ENCODE data around the gene TOR2A.
A peak's percentile ranks its signal among the peaks of the same experiment; 100 is the strongest.

The TOR2A gene

GRCh38 chr9:127771570-127772189 is 36.6 kb upstream of the TOR2A start:
- H3K4me3 ChIP-seq (ENCODE audit: low read depth, low read length): peak overlapping the region; percentile 64
- H3K4me1 ChIP-seq: no peaks in the 10 kb centered on the region
- no peak overlapping the region for H3K27ac ChIP-seq

DNA sequence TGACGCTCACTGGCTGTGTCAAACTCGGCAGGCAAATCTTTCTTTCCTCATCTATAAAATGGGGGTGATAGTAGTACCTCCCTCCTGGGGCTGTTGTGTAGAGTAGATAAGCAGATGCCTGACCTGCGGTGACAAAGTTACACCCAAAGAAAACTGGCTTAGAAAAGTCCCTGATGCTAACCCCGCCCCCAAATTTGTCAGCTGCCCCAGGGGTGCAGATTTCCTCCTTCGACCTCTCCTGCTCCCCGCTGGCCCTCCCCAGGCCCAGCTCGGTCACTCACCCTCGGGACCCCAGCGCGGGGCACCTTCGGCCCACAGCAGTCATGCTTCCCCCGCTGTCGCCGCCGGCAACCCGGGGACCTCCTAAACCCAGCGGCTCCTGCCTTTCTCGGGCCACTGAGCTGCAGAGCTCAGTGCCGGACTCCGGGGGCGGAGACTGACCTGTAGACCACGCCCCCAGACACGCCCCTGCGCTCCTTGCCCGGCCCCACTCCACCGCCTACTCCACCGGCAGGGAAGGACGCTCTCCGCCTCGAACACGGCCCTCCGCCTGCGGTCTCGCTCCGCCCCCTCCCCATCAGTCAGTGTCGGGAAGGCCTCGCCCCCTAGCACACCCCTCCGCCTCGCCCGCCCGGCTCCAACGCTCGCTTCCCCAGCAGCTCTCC is 35.9 kb upstream of the TOR2A start:
- Histone ChIP-seq H3K36me3 (ENCODE audit: control insufficient read depth, insufficient read depth, low read length) (no peaks in the 10 kb centered on the region), H3K27me3 (ENCODE audit: control insufficient read depth, insufficient read depth, low read length) (no peaks in the 10 kb centered on the region), H2AFZ (peak overlapping the region; percentile 66), H3K9ac (no peak overlapping the region), H3K9me3 (ENCODE audit: control insufficient read depth, low read length) (no peaks in the 10 kb centered on the region), H3K79me2 (no peaks in the 10 kb centered on the region), H3K27ac (peak overlapping the region; percentile 62), H3K4me1 (no peaks in the 10 kb centered on the region), H3K4me2 (ENCODE audit: low read length) (peak overlapping the region; percentile 74), H3K4me3 (ENCODE audit: low read depth, low read length) (peak overlapping the region; percentile 64)
- TF ChIP-seq, protein P1, sequence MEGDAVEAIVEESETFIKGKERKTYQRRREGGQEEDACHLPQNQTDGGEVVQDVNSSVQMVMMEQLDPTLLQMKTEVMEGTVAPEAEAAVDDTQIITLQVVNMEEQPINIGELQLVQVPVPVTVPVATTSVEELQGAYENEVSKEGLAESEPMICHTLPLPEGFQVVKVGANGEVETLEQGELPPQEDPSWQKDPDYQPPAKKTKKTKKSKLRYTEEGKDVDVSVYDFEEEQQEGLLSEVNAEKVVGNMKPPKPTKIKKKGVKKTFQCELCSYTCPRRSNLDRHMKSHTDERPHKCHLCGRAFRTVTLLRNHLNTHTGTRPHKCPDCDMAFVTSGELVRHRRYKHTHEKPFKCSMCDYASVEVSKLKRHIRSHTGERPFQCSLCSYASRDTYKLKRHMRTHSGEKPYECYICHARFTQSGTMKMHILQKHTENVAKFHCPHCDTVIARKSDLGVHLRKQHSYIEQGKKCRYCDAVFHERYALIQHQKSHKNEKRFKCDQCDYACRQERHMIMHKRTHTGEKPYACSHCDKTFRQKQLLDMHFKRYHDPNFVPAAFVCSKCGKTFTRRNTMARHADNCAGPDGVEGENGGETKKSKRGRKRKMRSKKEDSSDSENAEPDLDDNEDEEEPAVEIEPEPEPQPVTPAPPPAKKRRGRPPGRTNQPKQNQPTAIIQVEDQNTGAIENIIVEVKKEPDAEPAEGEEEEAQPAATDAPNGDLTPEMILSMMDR (IDR thresholded peaks at IDR 0.05): no peak

More at GRCh38 chr9:127771570-127772189, 36.6 kb upstream of the TOR2A start:
- TF ChIP-seq, protein P1 (IDR thresholded peaks at IDR 0.05): no peak
- no peaks in the 10 kb centered on the region for H3K36me3 ChIP-seq (ENCODE audit: control insufficient read depth, insufficient read depth, low read length)
- H3K9me3 ChIP-seq (ENCODE audit: control insufficient read depth, low read length): no peaks in the 10 kb centered on the region
- H3K9ac ChIP-seq: no peak overlapping the region
- H3K4me2 ChIP-seq (ENCODE audit: low read length): peak overlapping the region; percentile 74
- H2AFZ ChIP-seq: peak overlapping the region; percentile 66
- no peaks in the 10 kb centered on the region for H3K79me2 ChIP-seq
- no peaks in the 10 kb centered on the region for H3K27me3 ChIP-seq (ENCODE audit: control insufficient read depth, insufficient read depth, low read length)

- Histone ChIP-seq H3K4me3 (ENCODE audit: low read depth, low read length) (peak overlapping the region; percentile 64), H3K27ac (peak overlapping the region; percentile 62), H3K9ac (no peak overlapping the region), H3K79me2 (no peaks in the 10 kb centered on the region), H2AFZ (peak overlapping the region; percentile 66), H3K36me3 (ENCODE audit: control insufficient read depth, insufficient read depth, low read length) (no peaks in the 10 kb centered on the region), H3K9me3 (ENCODE audit: control insufficient read depth, low read length) (no peaks in the 10 kb centered on the region), H3K4me1 (no peaks in the 10 kb centered on the region), H3K27me3 (ENCODE audit: control insufficient read depth, insufficient read depth, low read length) (no peaks in the 10 kb centered on the region), H3K4me2 (ENCODE audit: low read length) (peak overlapping the region; percentile 74)
- TF ChIP-seq, protein P1 (IDR thresholded peaks at IDR 0.05): no peak
These were observed 35.5 kb upstream of the TOR2A start for GRCh38 chr9:127770583-127770904.

DNA sequence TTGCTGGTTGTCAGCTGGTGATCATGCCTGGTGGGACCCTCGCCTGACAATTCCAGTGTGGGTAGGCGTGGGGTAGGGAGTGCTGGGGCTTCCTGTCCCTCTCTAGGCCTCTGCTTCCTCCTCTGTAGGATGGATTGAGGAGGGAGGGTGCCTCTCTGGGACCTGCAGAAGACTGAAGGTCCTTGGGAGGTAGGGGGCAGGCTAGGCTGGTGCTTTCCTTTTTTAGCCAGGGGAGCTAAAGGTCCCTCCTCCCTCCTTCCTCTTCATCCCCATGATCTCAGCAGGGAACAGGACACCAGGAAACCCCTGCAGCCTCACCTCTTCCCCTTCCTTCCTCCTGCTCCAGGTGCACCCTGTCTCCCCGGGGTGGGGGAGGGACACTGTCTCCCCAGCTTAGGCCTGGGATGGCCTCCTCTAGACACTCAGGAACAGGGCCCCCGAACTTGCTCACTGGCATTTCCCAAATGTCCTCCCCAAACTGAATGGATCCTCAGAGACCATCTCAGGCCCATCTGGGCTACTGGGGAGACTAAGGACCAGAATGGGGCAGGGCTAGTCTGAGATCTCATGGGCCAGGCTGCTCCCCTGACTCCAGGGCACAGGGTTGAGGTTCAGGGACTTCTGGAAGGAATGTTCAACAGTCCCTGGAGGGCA is 35.0 kb upstream of the TOR2A start:
- Histone ChIP-seq H3K9ac (no peak overlapping the region), H3K4me2 (ENCODE audit: low read length) (peak overlapping the region; percentile 74), H3K27me3 (ENCODE audit: control insufficient read depth, insufficient read depth, low read length) (no peaks in the 10 kb centered on the region), H3K27ac (peak overlapping the region; percentile 62), H3K4me1 (no peaks in the 10 kb centered on the region), H3K36me3 (ENCODE audit: control insufficient read depth, insufficient read depth, low read length) (no peaks in the 10 kb centered on the region), H3K4me3 (ENCODE audit: low read depth, low read length) (peak overlapping the region; percentile 64), H2AFZ (no peak overlapping the region), H3K9me3 (ENCODE audit: control insufficient read depth, low read length) (no peaks in the 10 kb centered on the region), H3K79me2 (no peaks in the 10 kb centered on the region)
- TF ChIP-seq, protein P1 (IDR thresholded peaks at IDR 0.05): no peak

All from parathyroid adenoma (tissue), 2 donors.